ENCODE data around the gene NSUN6. TPM values are rescaled to one million over a fixed set of nuclear protein-coding genes. Genes with fewer than 3 reads are reported as not detected.

The NSUN6 gene
- total RNA-seq, 1 experiment from 2014 or later, result 12.5 TPM

GRCh38 chr10:18687706-18688105 lies 36.3 kb upstream of the NSUN6 start:
- no TSS peak for BruUV-seq (replicated peaks)
- TF ChIP-seq TCF7L2 (IDR thresholded peaks at IDR 0.05; ENCODE audit: borderline replicate concordance, extremely low read depth, insufficient read depth, insufficient read length) (no peak), REST (IDR thresholded peaks at IDR 0.05; ENCODE audit: low read depth) (no peak), ELF1 (IDR thresholded peaks at IDR 0.05; ENCODE audit: borderline replicate concordance, low read depth) (no peak), SRF (IDR thresholded peaks at IDR 0.05; ENCODE audit: low read depth) (no peak), EZH2 (IDR thresholded peaks at IDR 0.05) (no peak), YY1 (IDR thresholded peaks at IDR 0.05; ENCODE audit: extremely low read depth, insufficient replicate concordance, low read depth, low read length) (no peak), JUND (IDR thresholded peaks at IDR 0.05) (no peak), SIN3A (IDR thresholded peaks at IDR 0.05; ENCODE audit: low read depth) (no peak), ZBTB33 (IDR thresholded peaks at IDR 0.05; ENCODE audit: extremely low read depth, insufficient replicate concordance, low read length) (no peak), CEBPB (IDR thresholded peaks at IDR 0.05; ENCODE audit: low read depth) (no peak), CTCF (IDR thresholded peaks at IDR 0.05 in 2 of 3, conservative IDR thresholded peaks at IDR 0.05 in 1 of 3; ENCODE audit: borderline replicate concordance in 1 of 3, insufficient read depth in 1 of 3, low read depth in 2 of 3, low read length in 2 of 3) (no peak), POLR2AphosphoS5 (IDR thresholded peaks at IDR 0.05; ENCODE audit: low read depth, low read length) (no peak)
- ATAC-seq, result no peak
- POLR2A ChIA-PET, result no interaction called here
- Histone ChIP-seq H3K4me1 (ENCODE audit: control insufficient read depth in 1 of 2, insufficient read depth in 2 of 2, low read length in 2 of 2) (peaks cover 4 to 28% of the 10 kb centered on the region in 2 experiments; a peak in 3 of 4 replicates), H3K36me3 (ENCODE audit: control insufficient read depth in 1 of 2, insufficient read depth in 2 of 2, low read length in 2 of 2) (no peaks in the 10 kb centered on the region), H4K20me1 (ENCODE audit: insufficient read depth) (no peaks in the 10 kb centered on the region), H2AFZ (ENCODE audit: low read depth, low read length, poor library complexity, severe bottlenecking) (no peak overlapping the region), H3K27ac (ENCODE audit: low read depth, low read length) (no peak overlapping the region), H3K9me3 (ENCODE audit: control insufficient read depth in 1 of 2, insufficient read depth in 1 of 2, low read depth in 1 of 2, low read length in 2 of 2) (no peaks in the 10 kb centered on the region), H3K9ac (ENCODE audit: low read length) (no peak overlapping the region), H3K27me3 (ENCODE audit: insufficient read depth, low read length) (no peaks in the 10 kb centered on the region), H3K4me3 (replicated peaks in 1 of 2; ENCODE audit: low read depth in 1 of 2, low read length in 2 of 2) (no peak overlapping the region), H3K4me2 (ENCODE audit: low read length) (no peak overlapping the region), H3K79me2 (ENCODE audit: insufficient read depth, low read length) (no peaks in the 10 kb centered on the region), H3K9me2 (ENCODE audit: insufficient read depth) (no peaks in the 10 kb centered on the region)
- RAD21 ChIA-PET (ENCODE audit: low non-redundant PET in 1 of 2, low total read pairs in 2 of 2, uncharacterized antibody in 2 of 2, unreplicated experiment in 2 of 2), result no interaction called here
- intact Hi-C loops (cut with micrococcal nuclease), result no loop called here
- CTCF ChIA-PET, result no interaction called here
- DNase-seq (ENCODE audit: low read depth, low spot score), result no peak
